Measurements from ENCODE around the gene CDC34. TPM values are rescaled to one million over a fixed set of nuclear protein-coding genes. Genes with fewer than 3 reads are reported as not detected.

The CDC34 gene
- total and polyA plus RNA-seq, 2 experiments from 2014 or later = 207 to 247 TPM

DNA sequence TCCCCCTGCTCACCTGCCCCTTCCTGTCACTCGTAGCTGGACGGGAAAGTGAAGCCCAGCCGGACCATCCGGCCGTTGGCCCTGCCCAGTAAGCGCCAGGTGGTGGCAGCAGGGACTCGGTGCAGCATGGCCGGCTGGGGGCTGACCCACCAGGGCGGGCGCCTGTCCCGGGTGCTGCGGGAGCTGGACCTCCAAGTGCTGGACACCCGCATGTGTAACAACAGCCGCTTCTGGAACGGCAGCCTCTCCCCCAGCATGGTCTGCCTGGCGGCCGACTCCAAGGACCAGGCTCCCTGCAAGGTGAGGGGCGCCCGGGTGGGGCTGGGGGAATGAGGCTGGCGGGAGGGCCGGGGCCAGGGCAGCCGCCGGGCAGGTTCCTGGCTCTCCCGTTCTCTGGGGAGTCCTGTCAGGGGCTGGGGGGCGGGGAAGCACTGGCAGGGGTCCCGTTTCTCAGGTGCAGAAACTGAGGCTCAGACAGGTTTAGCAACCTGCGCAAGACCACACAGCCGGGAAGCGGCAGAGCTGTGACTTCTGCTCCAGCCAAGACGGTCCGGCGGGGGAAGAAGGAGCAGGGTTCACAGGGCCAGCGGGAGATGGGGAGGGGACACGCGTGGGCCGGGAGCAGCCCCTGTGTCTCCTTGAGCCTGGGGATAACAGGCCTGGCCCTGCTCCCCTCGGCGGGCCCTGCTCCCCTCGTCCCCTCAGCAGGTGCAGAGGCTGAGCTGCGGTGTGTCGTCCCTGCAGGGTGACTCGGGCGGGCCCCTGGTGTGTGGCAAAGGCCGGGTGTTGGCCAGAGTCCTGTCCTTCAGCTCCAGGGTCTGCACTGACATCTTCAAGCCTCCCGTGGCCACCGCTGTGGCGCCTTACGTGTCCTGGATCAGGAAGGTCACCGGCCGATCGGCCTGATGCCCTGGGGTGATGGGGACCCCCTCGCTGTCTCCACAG, 17.6 kb downstream of the CDC34 start:
- H3K4me3 ChIP-seq = no peak overlapping the region
- DNase-seq (ENCODE audit: low read depth in 1 of 2, low spot score in 1 of 2) = no peak
- no peaks in the 10 kb centered on the region for H3K36me3 ChIP-seq
- no peak overlapping the region for H3K27ac ChIP-seq
- no peaks in the 10 kb centered on the region for H3K9me3 ChIP-seq (ENCODE audit: low read depth)
- TF ChIP-seq, protein P1, sequence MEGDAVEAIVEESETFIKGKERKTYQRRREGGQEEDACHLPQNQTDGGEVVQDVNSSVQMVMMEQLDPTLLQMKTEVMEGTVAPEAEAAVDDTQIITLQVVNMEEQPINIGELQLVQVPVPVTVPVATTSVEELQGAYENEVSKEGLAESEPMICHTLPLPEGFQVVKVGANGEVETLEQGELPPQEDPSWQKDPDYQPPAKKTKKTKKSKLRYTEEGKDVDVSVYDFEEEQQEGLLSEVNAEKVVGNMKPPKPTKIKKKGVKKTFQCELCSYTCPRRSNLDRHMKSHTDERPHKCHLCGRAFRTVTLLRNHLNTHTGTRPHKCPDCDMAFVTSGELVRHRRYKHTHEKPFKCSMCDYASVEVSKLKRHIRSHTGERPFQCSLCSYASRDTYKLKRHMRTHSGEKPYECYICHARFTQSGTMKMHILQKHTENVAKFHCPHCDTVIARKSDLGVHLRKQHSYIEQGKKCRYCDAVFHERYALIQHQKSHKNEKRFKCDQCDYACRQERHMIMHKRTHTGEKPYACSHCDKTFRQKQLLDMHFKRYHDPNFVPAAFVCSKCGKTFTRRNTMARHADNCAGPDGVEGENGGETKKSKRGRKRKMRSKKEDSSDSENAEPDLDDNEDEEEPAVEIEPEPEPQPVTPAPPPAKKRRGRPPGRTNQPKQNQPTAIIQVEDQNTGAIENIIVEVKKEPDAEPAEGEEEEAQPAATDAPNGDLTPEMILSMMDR (IDR thresholded peaks at IDR 0.05; ENCODE audit: low read depth, low read length) = no peak
- H3K4me1 ChIP-seq (ENCODE audit: low read depth) = no peaks in the 10 kb centered on the region
- H3K27me3 ChIP-seq = no peaks in the 10 kb centered on the region

DNA sequence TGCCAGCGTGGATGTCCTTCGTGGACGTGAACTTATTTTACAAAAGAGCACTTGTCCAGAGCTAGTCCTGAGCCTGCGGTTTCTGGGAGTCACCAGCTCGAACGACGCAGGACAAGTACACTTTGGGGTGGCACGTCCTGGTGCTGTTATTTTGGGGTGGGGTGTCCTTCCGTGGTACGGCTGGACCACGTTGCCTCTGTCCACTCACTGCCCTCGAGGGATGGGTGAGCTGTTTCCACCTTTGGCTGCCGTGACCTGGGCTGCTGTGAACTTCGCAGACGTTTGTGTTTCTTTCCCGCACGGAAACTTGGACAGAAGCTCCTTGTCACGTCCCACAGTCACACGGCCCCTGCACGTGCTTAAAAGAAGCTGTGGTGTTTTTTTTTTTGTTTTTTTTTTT, 23.3 kb downstream of the CDC34 start:
- H3K9me3 ChIP-seq (ENCODE audit: low read depth) = no peaks in the 10 kb centered on the region
- no peak for DNase-seq (ENCODE audit: low read depth in 1 of 2, low spot score in 1 of 2)
- no peak overlapping the region for H3K4me3 ChIP-seq
- H3K36me3 ChIP-seq = no peaks in the 10 kb centered on the region
- no peaks in the 10 kb centered on the region for H3K4me1 ChIP-seq (ENCODE audit: low read depth)
- H3K27me3 ChIP-seq = no peaks in the 10 kb centered on the region
- TF ChIP-seq, protein P1 (IDR thresholded peaks at IDR 0.05; ENCODE audit: low read depth, low read length) = no peak
- H3K27ac ChIP-seq = no peak overlapping the region

DNA sequence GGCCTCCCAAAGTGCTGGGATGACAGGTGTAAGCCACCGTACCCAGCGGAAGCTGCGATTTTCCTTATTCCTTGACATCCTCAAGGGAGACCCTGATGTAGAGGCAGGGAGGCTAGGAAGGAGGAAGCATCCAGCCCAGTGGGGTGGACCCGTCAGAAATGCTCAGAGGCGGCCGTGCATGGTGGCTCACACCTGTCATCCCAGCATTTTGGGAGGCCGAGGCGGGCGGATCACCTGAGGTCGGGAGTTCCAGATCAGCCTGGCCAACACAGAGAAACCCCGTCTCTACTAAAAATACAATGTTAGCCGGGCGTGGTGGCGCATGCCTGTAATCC, 23.9 kb downstream of the CDC34 start:
- no peaks in the 10 kb centered on the region for H3K27me3 ChIP-seq
- DNase-seq (ENCODE audit: low read depth in 1 of 2, low spot score in 1 of 2) = no peak
- no peaks in the 10 kb centered on the region for H3K36me3 ChIP-seq
- H3K27ac ChIP-seq = no peak overlapping the region
- no peaks in the 10 kb centered on the region for H3K9me3 ChIP-seq (ENCODE audit: low read depth)
- no peak overlapping the region for H3K4me3 ChIP-seq
- H3K4me1 ChIP-seq (ENCODE audit: low read depth) = no peaks in the 10 kb centered on the region
- TF ChIP-seq, protein P1 (IDR thresholded peaks at IDR 0.05; ENCODE audit: low read depth, low read length) = no peak

DNA sequence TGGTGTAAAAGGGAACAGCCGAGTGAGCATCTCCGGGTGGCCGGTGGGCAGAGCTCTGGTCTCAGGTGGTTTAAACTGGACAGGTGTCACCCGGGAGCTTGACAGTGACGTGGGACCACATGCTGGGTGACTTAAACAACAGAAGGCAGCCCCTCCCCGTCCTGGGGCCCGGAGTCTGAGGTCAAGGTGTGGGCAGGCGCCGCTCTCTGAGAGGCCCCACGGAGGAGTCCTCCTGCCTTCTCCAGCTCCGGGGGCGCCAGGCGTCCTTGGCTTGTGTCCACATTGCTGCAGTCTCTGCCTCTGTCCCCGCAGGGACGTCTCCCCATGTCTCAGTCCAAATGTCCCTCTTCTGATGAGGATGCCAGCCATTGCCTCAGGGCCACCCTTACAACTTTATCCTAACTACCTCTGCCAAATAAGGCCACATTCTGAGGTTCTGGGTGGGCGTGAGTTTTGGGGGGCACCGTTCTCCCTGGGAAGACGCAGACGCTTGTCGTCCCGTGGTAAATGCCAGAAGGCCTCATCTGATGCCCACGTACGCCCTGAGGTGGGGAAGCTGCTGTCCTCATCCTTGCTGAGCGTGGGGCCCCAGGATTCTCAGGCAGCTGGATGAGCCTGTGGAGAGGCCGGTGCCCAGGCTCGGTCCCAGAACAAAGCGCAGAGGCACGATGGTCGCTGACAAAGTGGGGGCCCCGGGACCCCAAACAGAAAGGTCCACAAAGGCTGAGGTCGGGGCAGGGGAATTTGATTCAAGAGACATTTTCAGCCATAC, 25.2 kb downstream of the CDC34 start:
- Histone ChIP-seq H3K36me3 (no peaks in the 10 kb centered on the region), H3K4me1 (ENCODE audit: low read depth) (no peaks in the 10 kb centered on the region), H3K27me3 (no peaks in the 10 kb centered on the region), H3K9me3 (ENCODE audit: low read depth) (no peaks in the 10 kb centered on the region), H3K27ac (no peak overlapping the region), H3K4me3 (no peak overlapping the region)
- no peak for DNase-seq (ENCODE audit: low read depth in 1 of 2, low spot score in 1 of 2)
- TF ChIP-seq, protein P1 (IDR thresholded peaks at IDR 0.05; ENCODE audit: low read depth, low read length) = no peak

DNA sequence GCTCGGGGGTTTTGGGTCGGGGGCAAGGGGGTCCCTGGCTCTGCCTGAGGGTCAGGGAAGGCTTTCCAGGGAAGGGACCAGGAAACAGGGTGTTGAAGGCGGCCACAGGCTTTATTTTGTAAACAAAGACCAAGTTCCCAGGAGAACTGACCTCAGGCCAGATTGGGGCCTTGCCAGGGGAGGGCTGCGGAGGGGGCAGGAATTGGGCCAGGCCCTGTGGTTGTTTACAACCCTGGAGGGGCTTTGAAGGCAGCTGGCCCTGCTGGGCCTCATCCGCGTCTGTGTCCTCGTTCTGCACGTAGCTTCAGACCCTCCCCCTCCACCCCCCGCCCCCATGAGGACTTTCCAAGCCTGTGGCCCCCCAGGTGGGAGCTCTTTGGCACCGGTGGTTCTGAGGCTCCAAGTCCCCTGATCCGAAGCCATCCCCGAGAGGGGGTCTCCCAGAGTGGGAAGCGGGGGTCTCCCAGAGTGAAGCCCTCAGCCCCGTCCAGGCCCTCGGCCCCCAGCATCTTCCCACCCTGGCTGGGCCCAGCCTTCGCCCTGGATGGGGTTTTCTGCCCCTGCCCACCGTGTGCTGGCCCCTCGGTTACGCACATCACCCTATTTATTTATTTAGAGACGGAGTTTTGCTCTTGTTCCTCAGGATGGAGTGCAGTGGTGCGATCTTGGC, 27.3 kb downstream of the CDC34 start:
- Histone ChIP-seq H3K27me3 (no peaks in the 10 kb centered on the region), H3K4me3 (no peak overlapping the region), H3K36me3 (no peaks in the 10 kb centered on the region), H3K27ac (no peak overlapping the region), H3K4me1 (ENCODE audit: low read depth) (no peaks in the 10 kb centered on the region), H3K9me3 (ENCODE audit: low read depth) (no peaks in the 10 kb centered on the region)
- TF ChIP-seq, protein P1 (IDR thresholded peaks at IDR 0.05; ENCODE audit: low read depth, low read length) = no peak
- peak in 1 of 2 donors; percentile 72 for DNase-seq (ENCODE audit: low read depth in 1 of 2, low spot score in 1 of 2)

Measured in cardiac muscle cell (in vitro differentiated cells and primary cell).